GM19328 (cell line): Measurements from ENCODE around the gene ANKS6.

Experiments used
- ATAC-seq: cut with Tn5 transposase; IDR thresholded peaks from one replicate; pipeline ENCODE4 v1.9.1; 2021; ENCODE audit warnings: mild to moderate bottlenecking, moderate library complexity; ENCODE audit not compliant: unreplicated experiment

The ANKS6 gene

GRCh38 chr9:98774746-98775145 is 21.6 kb downstream of the ANKS6 start:
- ATAC-seq, result no peak

DNA sequence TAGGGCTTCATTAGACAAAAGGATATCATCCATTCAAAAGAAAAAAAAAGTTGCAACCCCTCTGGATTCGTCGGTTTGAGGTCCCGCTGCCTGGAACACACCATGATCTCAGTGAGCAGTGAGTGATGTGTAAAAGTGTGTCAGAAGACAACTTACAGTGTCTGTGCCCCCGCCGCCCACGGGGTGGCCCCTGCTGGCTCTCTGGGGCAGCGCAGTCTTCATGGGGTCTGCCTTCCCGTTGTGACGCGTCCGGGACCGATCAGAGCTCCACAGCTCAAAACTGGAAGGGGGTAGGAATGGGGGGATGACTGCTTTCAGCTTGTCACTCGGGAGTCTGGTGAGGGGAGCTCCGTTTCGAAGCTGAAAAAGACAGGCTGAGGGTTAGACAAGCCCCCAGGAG is 22.6 kb downstream of the ANKS6 start:
- no peak for ATAC-seq

DNA sequence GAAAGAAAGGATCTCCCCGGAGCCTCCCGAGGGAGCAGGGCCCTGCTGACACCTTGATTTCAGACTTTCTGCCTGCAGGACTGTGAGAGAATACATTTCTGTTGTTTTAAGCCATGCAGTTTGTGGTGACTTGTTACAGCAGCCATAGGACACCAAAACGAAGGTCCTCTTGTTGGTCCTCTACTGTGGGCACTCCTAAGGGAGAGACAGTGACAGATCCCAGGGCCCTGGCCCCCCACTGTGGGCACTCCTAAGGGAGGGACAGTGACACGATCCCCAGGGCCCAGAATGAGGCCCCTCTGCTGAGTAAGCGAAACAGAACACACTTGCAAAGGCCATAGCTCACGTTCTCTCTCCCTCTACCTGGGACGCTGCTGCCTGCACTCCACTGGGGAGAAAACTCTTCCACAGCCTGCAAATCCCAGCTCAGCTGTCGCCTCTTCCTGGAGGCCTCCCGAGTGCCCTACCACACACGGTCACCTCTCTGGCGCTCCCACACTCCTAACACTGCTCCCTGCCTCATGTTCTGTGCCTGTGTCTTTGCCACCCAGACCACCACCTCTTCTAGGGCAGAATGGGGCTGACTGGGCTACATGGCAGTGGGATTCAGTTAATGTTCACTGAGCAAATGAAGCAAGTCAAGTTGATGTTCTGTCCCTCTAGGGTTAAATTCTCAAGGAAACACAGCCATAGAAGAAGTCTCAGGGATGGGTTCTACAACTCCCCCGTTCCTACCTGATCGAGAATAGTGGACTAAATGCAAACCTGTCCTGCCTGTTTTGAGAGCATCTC is 23.8 kb downstream of the ANKS6 start:
- no peak for ATAC-seq

GRCh38 chr9:98771209-98771874 is 25.0 kb downstream of the ANKS6 start:
- no peak for ATAC-seq

GRCh38 chr9:98770717-98771116 is 25.6 kb downstream of the ANKS6 start:
- no peak for ATAC-seq

DNA sequence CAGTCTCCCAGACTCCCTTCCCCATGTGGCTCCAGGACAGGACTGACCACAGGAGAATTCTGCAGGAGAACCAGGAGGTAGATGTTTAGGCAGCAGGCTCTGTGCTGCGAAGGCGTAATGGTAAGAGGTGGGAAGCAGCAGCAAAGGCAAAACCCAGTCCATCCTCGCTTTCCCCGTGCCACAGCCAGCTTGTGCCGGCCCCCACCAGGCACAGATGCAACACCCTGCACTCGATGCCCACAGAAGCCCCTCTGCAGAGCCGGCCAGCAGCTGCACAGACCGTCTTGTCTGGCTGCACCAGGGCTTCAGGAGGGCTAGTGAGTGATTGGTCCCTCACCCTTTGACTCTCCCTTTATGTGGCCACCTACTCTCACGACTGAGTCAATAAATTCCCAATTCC is 28.0 kb downstream of the ANKS6 start:
- no peak for ATAC-seq

- ATAC-seq, result no peak
Measured at GRCh38 chr9:98767915-98768314, 28.4 kb downstream of the ANKS6 start.

DNA sequence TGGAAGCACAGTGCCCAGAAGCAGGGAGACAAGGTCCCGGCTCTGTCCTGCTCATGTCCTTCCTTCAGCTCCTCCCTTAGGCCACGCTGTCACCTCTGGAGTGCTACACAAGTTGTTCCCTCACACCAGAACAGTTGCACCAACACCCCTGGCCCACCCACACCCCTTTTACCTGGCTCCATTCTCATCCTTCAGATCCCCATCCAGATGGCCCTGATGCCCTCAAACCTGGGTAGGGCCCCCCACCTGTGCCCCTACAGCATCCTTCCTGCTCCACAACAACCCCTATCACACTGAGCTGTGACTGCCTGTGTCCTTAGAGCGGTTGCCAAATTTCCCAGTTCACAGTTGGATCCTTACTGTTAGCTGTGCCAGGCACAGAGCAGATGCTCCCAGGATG is 29.2 kb downstream of the ANKS6 start:
- no peak for ATAC-seq

DNA sequence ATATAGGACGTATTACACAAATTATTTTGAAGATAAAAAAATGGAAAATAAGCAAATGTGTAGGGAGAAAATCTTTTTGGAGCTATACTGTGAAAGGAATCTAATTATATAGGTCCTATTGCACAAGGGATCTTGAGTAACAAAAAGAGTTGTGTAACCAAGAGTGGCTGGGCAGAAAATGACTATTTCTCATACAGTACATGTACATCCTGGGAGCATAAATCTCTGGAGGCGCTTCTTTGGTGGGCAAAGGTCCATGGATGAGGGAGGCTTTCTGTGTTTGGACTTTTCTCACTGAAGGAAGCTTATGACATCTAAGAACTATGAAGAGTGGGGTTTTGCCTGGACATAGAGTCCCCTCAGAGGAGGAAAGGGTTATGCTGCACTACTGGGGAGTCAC is 29.8 kb downstream of the ANKS6 start:
- ATAC-seq, result no peak

- ATAC-seq, result no peak
Measured at GRCh38 chr9:98765256-98765655, 31.1 kb downstream of the ANKS6 start.

DNA sequence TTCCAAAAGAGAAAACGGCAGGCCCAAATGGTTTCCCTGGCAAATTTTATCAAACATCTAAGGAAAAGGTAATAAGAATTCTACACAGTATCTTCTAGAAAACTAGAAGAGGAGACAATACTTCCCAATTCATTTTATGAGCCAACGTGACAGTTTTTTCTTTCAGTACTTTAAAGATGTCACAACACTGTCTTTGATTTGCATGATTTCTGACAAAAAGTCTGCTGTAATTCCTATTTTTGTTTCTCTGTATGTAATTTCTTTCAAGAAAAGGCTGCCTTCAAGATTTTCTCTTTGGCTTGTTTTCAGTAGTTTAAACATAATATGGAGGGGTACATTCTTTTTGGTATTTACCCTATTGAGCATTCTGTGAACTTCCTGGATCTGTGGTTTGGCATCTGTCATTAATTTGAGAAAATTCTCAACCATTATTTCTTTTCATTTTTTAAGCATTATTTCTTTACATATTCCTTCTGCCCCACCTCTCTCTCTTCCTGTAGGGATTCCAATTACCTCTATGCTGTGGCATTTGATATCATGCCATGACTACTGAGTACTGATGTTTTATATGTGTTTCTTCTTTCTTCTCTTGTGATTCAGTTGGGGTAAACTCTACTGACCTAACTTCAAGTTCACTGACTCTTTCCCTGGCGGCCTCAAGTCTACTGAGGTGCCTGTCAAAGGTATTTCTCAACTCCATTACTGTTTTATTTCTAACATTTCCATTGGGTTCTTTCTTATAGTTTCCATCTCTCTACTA is 32.2 kb downstream of the ANKS6 start:
- ATAC-seq, result no peak

DNA sequence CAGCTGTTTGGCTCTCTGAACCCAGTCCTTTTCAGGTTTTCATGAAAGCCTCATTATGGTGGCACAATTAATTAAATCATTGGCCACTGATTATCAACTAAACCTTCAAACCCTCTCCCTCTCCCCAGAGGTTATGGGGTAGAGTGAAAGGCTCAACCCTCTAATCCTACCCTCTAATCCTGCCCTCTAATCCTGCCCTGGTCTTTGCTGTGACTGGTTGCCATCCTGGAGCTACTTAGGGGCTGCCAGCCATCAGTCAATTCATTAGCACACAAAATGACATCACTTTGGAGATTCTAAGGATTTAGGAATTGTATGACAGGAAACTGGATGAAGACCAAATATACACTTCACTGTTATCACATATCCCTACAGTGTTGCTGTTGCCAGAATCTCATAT is 36.1 kb downstream of the ANKS6 start:
- ATAC-seq, result no peak

- ATAC-seq, result no peak
Measured at GRCh38 chr9:98755006-98755618, 41.2 kb downstream of the ANKS6 start.

- ATAC-seq, result no peak
Measured at GRCh38 chr9:98751210-98751609, 45.1 kb downstream of the ANKS6 start.

- no peak for ATAC-seq
Measured at GRCh38 chr9:98750364-98751060, 45.8 kb downstream of the ANKS6 start.

DNA sequence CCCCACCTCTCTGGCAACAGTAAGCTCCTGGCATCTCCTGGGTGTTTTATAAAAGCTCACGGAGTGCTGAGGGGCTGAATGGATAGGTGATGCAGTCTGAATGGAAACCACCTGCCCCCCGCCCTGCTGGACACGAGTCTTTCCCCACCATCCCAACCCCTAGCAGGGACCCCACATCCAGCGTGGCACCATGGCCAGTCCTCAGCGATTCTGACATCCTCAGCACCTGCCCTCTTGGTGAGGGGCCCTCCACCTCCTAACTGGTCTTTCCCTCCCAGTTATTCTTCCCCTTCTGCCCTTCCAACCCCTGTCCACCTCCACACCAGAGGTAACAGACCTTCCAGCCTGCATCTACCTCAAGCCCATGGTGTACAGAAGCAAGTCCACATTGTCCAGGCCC is 48.9 kb downstream of the ANKS6 start:
- no peak for ATAC-seq

DNA sequence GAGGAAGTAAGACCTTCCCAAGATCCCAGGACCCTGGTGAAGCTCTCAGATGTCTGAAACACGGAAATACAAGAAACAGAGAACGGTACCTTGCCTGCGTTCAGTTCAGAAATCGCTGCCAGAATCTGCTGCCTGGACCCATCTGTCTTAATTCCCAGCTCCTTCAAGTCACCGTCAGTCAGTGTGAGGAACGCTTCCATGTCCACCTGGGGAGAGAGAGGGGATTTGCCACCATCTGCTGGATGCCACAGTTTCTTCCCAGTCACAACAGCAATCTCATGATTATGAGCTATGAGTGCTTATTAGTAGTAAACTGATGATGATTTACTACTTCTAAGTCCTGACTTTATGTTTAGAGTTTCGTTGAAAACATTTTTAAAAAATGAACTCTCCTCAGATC is 50.9 kb downstream of the ANKS6 start:
- no peak for ATAC-seq

- no peak for ATAC-seq
Measured at GRCh38 chr9:98743818-98744611, 52.3 kb downstream of the ANKS6 start.

DNA sequence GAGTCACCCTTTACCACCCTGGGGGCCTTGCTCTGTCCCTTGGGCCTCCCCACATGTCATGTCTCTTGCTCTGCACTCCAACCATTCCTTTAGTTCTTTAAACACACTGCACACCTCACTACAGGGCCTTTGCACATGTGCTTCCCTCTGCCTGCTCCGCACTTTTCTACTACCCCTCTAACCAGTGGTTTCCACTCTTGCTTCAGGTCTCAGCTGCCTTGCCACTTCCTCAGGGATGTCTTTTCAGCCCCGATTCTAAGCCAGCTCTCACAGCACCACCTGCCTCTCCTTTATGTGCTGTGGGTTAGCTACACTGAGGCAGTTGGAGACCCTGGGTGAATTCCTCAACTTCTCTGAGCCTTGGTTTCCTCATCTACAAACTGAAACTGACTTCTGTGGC is 53.0 kb downstream of the ANKS6 start:
- ATAC-seq, result no peak
